ENCODE measurements around the gene S100PBP. TPM values are rescaled to one million over a fixed set of nuclear protein-coding genes. Genes with fewer than 3 reads are reported as not detected.
"Not testable (repeated sequence)": the region's sequence is repeated elsewhere in the genome, so short reads cannot be mapped to it uniquely, and the experiment has no call there.

Gene S100PBP
- total and polyA plus RNA-seq, 12 donors: 3.7 to 19.2 (median 11.5) TPM

DNA sequence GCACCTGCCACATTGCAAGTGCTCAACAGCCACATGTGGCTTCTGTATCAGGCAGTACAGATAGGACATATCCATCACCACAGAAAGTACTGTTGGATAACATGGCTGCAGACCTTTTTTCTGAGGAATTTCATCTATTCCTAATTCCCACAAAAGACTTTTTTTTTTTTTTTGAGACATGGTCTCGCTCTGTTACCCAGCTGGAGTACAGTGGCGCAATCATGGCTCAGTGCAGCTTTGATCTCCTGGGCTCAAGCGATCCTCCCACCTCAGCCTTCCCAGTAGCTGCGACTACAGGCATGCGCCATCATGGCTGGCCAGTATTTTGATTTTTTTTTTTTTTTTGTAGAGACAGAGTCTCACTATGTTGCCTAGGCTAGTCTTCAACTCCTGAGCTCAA is 33.6 kb upstream of the S100PBP start:
- Histone ChIP-seq H3K9me3 (no peaks in the 10 kb centered on the region), H3K27me3 (no peaks in the 10 kb centered on the region), H3K4me3 (no peak overlapping the region), H3K27ac (no peak overlapping the region), H3K36me3 (peaks cover 0 to 100% (median 83%) of the 10 kb centered on the region in 9 donors), H3K4me1 (no peaks in the 10 kb centered on the region)
- TF ChIP-seq, protein P1, sequence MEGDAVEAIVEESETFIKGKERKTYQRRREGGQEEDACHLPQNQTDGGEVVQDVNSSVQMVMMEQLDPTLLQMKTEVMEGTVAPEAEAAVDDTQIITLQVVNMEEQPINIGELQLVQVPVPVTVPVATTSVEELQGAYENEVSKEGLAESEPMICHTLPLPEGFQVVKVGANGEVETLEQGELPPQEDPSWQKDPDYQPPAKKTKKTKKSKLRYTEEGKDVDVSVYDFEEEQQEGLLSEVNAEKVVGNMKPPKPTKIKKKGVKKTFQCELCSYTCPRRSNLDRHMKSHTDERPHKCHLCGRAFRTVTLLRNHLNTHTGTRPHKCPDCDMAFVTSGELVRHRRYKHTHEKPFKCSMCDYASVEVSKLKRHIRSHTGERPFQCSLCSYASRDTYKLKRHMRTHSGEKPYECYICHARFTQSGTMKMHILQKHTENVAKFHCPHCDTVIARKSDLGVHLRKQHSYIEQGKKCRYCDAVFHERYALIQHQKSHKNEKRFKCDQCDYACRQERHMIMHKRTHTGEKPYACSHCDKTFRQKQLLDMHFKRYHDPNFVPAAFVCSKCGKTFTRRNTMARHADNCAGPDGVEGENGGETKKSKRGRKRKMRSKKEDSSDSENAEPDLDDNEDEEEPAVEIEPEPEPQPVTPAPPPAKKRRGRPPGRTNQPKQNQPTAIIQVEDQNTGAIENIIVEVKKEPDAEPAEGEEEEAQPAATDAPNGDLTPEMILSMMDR (IDR thresholded peaks at IDR 0.05): no peak
- intact Hi-C loops (cut with DNase I): no loop called here
- WGBS, 2 donors: 97 to 98% methylated on average over 5 of the region's 5 CpGs
- ATAC-seq (no peak), DNase-seq (no peak)

DNA sequence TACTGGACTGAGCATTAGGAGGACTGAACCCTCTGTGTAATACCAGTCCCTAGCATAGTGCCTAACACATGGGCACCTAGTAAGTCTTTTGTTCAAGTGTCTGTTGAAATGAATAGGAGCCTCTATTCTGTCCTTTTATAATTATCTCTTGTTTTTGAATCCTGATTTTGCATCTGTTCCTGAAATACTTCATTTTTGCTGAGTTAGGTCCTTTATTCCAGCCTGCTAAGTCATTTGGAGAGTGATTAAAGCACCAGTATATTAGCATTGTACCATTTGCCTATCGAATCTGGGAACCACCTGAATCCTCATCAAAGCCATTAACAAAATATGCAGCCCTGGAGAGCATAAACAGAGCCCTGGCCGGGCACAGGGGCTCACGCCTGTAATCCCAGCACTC is 32.6 kb upstream of the S100PBP start:
- no peaks in the 10 kb centered on the region for H3K9me3 ChIP-seq
- no peak overlapping the region for H3K4me3 ChIP-seq
- H3K4me1 ChIP-seq: no peaks in the 10 kb centered on the region
- H3K27ac ChIP-seq: no peak overlapping the region
- DNase-seq (no peak), ATAC-seq (no peak)
- intact Hi-C loops (cut with DNase I): no loop called here
- H3K27me3 ChIP-seq: no peaks in the 10 kb centered on the region
- TF ChIP-seq, protein P1 (IDR thresholded peaks at IDR 0.05): no peak
- H3K36me3 ChIP-seq: peaks cover 0 to 100% (median 75%) of the 10 kb centered on the region in 9 donors
- WGBS, 2 donors: 95 to 100% methylated on average over 3 of the region's 3 CpGs

DNA sequence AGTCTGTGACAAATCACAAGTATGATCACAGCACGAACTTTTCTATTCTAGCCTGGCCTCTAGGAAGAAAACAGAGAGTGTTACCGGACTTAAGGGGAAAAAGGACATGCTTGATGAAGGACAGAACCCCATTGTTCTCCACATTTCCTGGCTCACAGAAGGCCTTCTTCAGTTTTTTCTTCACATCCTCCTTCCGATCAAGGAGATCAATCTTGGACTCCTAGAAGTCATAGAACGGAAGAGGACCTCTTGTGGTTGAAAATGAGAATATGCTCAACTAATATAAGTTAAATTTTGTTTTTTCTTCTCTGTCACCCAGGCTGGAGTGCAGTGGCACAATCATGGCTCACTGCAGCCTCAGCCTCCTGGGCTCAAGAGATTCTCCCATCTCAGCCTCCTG is 30.6 kb upstream of the S100PBP start:
- no peak overlapping the region for H3K4me3 ChIP-seq
- ATAC-seq (no peak), DNase-seq (no peak)
- H3K36me3 ChIP-seq: peaks cover 0 to 100% (median 66%) of the 10 kb centered on the region in 9 donors
- no peaks in the 10 kb centered on the region for H3K27me3 ChIP-seq
- H3K4me1 ChIP-seq: no peaks in the 10 kb centered on the region
- intact Hi-C loops (cut with DNase I): no loop called here
- WGBS, 2 donors: 53 to 61% methylated on average over 4 of the region's 4 CpGs
- no peak overlapping the region for H3K27ac ChIP-seq
- TF ChIP-seq, protein P1 (IDR thresholded peaks at IDR 0.05): peak in 5 of 9 donors; percentile 22 to 36 (median 28)
- H3K9me3 ChIP-seq: no peaks in the 10 kb centered on the region

DNA sequence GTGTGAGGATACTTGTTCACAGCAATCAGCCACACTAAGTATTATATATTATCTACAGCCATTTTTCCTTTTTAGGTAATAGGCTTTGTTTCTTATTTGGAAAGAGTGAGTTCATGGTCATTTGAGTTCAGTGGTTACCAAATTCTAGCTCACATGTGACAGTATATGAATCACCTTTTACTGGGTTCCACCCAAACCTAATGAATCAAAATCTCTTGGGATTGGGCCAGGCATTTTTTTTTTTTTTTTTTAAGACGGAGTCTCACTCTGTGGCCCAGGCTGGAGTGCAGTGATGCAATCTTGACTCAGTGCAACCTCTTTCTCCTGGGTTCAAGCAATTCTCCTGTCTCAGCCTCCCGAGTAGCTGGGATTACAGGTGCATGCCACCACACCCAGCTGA is 28.1 kb upstream of the S100PBP start:
- H3K9me3 ChIP-seq; H3K4me3 ChIP-seq; intact Hi-C loops (cut with DNase I); H3K27ac ChIP-seq; H3K4me1 ChIP-seq; H3K27me3 ChIP-seq; DNase-seq: not testable (repeated sequence)
- peaks cover 0 to 98% (median 43%) of the 10 kb centered on the region in 9 donors for H3K36me3 ChIP-seq
- WGBS, 2 donors: 76 to 93% methylated on average over 2 of the region's 2 CpGs
- ATAC-seq: peak in 1 of 8 donors; percentile 82

DNA sequence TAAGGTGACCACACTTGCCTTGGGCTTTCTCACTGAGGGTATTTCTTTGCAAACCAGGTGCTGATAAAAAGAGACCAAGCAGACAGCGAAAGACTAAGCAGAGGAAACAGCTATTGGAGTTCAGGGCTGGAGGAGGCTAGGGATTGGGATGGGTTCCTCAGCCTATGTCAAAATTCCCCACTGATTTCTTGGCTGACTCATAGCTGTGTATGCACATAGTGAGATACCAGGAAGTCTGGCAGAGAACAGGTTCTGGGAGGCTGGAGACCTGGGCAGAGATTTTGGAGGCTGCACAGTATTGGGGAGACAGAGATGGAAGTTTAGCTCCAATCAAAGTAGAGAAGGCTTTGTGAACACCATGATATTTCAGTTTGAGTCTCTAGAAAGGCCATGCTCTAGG is 25.6 kb upstream of the S100PBP start:
- 98 to 100% methylated on average over 1 of the region's 1 CpG for WGBS, 2 donors
- TF ChIP-seq, protein P1 (IDR thresholded peaks at IDR 0.05): no peak
- H3K4me3 ChIP-seq: no peak overlapping the region
- H3K36me3 ChIP-seq: peaks cover 0 to 96% (median 18%) of the 10 kb centered on the region in 9 donors
- H3K27ac ChIP-seq: no peak overlapping the region
- ATAC-seq: no peak
- intact Hi-C loops (cut with DNase I): no loop called here
- no peaks in the 10 kb centered on the region for H3K9me3 ChIP-seq
- H3K27me3 ChIP-seq: no peaks in the 10 kb centered on the region
- no peak for DNase-seq
- H3K4me1 ChIP-seq: no peaks in the 10 kb centered on the region

DNA sequence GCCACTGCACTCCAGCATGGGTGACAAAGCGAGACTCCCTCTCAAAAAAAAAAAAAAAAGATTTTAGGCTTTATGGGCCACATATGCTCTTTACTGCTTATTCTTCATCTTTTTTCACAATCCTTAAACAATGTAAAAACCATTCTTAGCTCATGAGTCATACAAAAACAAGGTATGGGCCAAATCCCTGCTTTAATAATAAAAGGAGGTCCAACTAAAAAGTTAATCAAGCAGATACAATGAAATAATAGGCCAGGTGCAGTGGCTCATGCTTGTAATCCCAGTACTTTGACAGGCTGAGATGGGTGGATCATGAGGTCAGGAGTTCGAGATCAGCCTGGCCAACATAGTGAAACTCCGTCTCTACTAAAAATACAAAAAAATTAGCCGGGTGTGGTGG is 21.7 kb upstream of the S100PBP start:
- H3K9me3 ChIP-seq; H3K27me3 ChIP-seq; H3K27ac ChIP-seq; H3K4me3 ChIP-seq; intact Hi-C loops (cut with DNase I); ATAC-seq; DNase-seq: not testable (repeated sequence)
- 96 to 98% methylated on average over 4 of the region's 4 CpGs for WGBS, 2 donors
- Histone ChIP-seq H3K4me1 (peaks cover 0 to 16% (median 0%) of the 10 kb centered on the region in 9 donors), H3K36me3 (peaks cover 0 to 96% (median 8%) of the 10 kb centered on the region in 9 donors)

Data from heart right ventricle (tissue), 16 donors.